Astrocyte (in vitro differentiated cells and primary cell): ENCODE measurements around the gene APPBP2. TPM values are rescaled to one million over a fixed set of nuclear protein-coding genes. Genes with fewer than 3 reads are reported as not detected.
"Not testable (repeated sequence)": the region's sequence is repeated elsewhere in the genome, so short reads cannot be mapped to it uniquely, and the experiment has no call there.

Experiments
- DNase-seq: peaks from one replicate; pipeline ENCODE4 v3.0.0-alpha.2; 2010; ENCODE audit warnings: low read depth
- FAIRE-seq: peaks from 2 replicates; lab custom pipeline; 2011; peaks lifted over from hg19 to GRCh38; lab: Jason Lieb, UNC
- H2AFZ ChIP-seq: 2 replicates; pipeline ENCODE4 v1.6.0; 2012; ENCODE audit warnings: low read depth, low read length, inconsistent platforms
- H3K27ac ChIP-seq: 2 replicates; pipeline ENCODE4 v1.5.1; 2011; ENCODE audit warnings: low read depth, low read length, inconsistent platforms
- H3K27me3 ChIP-seq: 2 replicates; pipeline ENCODE4 v1.6.0; 2011; ENCODE audit warnings: low read length, inconsistent platforms; ENCODE audit not compliant: insufficient read depth
- H3K36me3 ChIP-seq: 2 replicates; pipeline ENCODE4 v1.5.1; 2011; ENCODE audit warnings: low read length, inconsistent platforms; ENCODE audit not compliant: insufficient read depth
- H3K4me1 ChIP-seq: 2 replicates; pipeline ENCODE4 v1.5.1; 2011; ENCODE audit warnings: low read length, inconsistent platforms; ENCODE audit not compliant: insufficient read depth
- H3K4me2 ChIP-seq: 2 replicates; pipeline ENCODE4 v1.6.0; 2012; ENCODE audit warnings: low read length, inconsistent platforms
- H3K4me3 ChIP-seq: 2 replicates; pipeline ENCODE4 v1.5.1; 2011; ENCODE audit warnings: low read depth, mild to moderate bottlenecking, low read length, inconsistent platforms; ENCODE audit not compliant: insufficient read depth
- H3K79me2 ChIP-seq: 2 replicates; pipeline ENCODE4 v1.6.0; 2012; ENCODE audit warnings: mild to moderate bottlenecking, low read length, inconsistent platforms; ENCODE audit not compliant: insufficient read depth
- H3K9ac ChIP-seq: 2 replicates; pipeline ENCODE4 v1.6.0; 2012; ENCODE audit warnings: mild to moderate bottlenecking, low read length, inconsistent platforms
- H3K9me3 ChIP-seq: 2 replicates; pipeline ENCODE4 v1.5.1; 2012; ENCODE audit warnings: low read depth, mild to moderate bottlenecking, low read length, inconsistent platforms; ENCODE audit not compliant: insufficient read depth
- H4K20me1 ChIP-seq: 2 replicates; pipeline ENCODE4 v1.6.0; 2012; ENCODE audit warnings: low read length, inconsistent platforms; ENCODE audit not compliant: insufficient read depth
- H3K27ac Mint-ChIP-seq: one replicate; pipeline ENCODE4 v1.8.0; 2021; ENCODE audit warnings: mild to moderate bottlenecking, mixed read lengths; ENCODE audit not compliant: unreplicated experiment
- H3K27me3 Mint-ChIP-seq: one replicate; pipeline ENCODE4 v1.8.0; 2021; ENCODE audit warnings: low read depth, mixed read lengths; ENCODE audit not compliant: unreplicated experiment
- H3K36me3 Mint-ChIP-seq: one replicate; pipeline ENCODE4 v1.8.0; 2021; ENCODE audit warnings: low read depth, mixed read lengths; ENCODE audit not compliant: unreplicated experiment
- H3K4me1 Mint-ChIP-seq: one replicate; pipeline ENCODE4 v1.8.0; 2021; ENCODE audit warnings: low read depth, mixed read lengths; ENCODE audit not compliant: unreplicated experiment
- H3K4me3 Mint-ChIP-seq: one replicate; pipeline ENCODE4 v1.8.0; 2021; ENCODE audit warnings: mild to moderate bottlenecking, moderate library complexity, mixed read lengths; ENCODE audit not compliant: unreplicated experiment
- H3K9me3 Mint-ChIP-seq: one replicate; pipeline ENCODE4 v1.8.0; 2021; ENCODE audit warnings: mild to moderate bottlenecking, mixed read lengths; ENCODE audit not compliant: unreplicated experiment
- EZH2 ChIP-seq: IDR thresholded peaks from 2 replicates; pipeline ENCODE4 v1.6.1; 2012; ENCODE audit warnings: mild to moderate bottlenecking, low read length, inconsistent platforms; ENCODE audit not compliant: insufficient read depth
- total RNA-seq: library from RNA; stranded (reverse); gene quantifications from 2 replicates; pipeline ENCODE4 v1.2.1, GENCODE V29; 2021
- TF ChIP-seq, protein P1 (sequence below): IDR thresholded peaks from 2 replicates; pipeline ENCODE4 v1.5.1; 2011; ENCODE audit warnings: low read depth, mild to moderate bottlenecking, inconsistent platforms, low read length, moderate library complexity; ENCODE audit not compliant: insufficient read depth

Gene APPBP2
- total RNA-seq, 1 donor from 2014 or later: 53.3 TPM

DNA sequence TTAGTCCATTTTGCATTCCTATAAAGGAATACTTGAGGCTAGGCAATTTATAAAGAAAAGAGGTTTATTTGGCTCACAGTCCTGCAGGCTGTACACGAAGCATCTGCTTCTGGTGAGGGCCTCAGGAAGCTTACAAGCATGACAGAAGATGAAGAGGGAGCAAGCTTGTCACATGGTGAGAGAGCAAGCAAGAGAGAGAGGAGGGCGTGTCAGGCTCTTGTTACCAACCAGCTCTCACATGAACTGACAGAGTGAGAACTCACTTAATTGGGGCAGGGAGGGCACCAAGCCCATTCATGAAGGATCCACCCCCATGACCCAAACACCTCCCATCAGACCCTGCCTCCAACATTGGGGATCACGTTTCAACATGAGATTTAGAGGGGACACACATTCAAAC, 102.2 kb downstream of the APPBP2 start:
- FAIRE-seq (no peak), DNase-seq (no peak)
- no peaks in the 10 kb centered on the region for H3K9me3 ChIP-seq
- H3K4me2 ChIP-seq: no peak overlapping the region
- H3K27me3 Mint-ChIP-seq: peaks cover 16% of the 10 kb centered on the region
- peaks cover 2% of the 10 kb centered on the region for H3K27me3 ChIP-seq
- H2AFZ ChIP-seq: no peak overlapping the region
- H3K4me1 Mint-ChIP-seq: no peaks in the 10 kb centered on the region
- no peak overlapping the region for H3K4me3 ChIP-seq
- no peak overlapping the region for H3K27ac Mint-ChIP-seq
- H3K4me3 Mint-ChIP-seq: no peak overlapping the region
- H3K9ac ChIP-seq: no peak overlapping the region
- no peaks in the 10 kb centered on the region for H3K36me3 ChIP-seq
- peaks cover 2% of the 10 kb centered on the region for H3K36me3 Mint-ChIP-seq
- H4K20me1 ChIP-seq: no peaks in the 10 kb centered on the region
- no peak for TF ChIP-seq EZH2
- peaks cover 2% of the 10 kb centered on the region for H3K4me1 ChIP-seq
- H3K9me3 Mint-ChIP-seq: no peaks in the 10 kb centered on the region
- H3K79me2 ChIP-seq: no peaks in the 10 kb centered on the region
- H3K27ac ChIP-seq: no peak overlapping the region

DNA sequence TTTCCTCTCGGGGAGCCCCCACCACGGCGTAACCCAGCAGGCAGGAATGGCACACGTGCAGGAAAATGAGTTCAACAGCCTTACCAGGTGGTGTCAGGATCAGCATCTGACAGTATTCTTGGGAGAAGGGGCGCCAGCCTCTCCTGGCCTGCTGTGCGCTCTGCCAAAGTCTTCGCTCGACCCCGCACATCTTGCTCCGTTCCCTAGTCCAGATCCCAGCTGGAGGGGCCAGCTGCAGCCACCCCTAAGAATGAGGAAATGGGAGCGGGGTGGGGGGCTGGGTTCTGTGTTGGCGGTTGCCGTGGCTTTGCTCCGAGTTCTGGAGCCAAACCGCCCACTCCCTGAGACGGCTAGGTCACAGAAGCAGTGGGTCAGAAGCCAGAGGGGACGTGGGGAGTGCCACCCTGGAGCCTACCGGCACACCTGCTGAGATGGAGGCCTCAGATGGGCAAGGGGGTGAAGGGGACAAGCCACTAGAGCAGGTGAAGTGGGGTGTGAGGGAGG, 103.8 kb downstream of the APPBP2 start, which contains the start of gene CHCT1:
TSS of gene CHCT1 (plus strand) at position 328 of the 504 bp plus-strand sequence. CDS start at position 432, 104 bp downstream.
- Histone ChIP-seq H4K20me1 (no peaks in the 10 kb centered on the region), H3K9me3 (no peaks in the 10 kb centered on the region), H3K79me2 (no peaks in the 10 kb centered on the region), H3K4me1 (peaks cover 2% of the 10 kb centered on the region), H3K4me3 (peak within 1 kb of the TSS; percentile 58), H3K4me2 (peak within 1 kb of the TSS; percentile 93), H2AFZ (peak within 1 kb of the TSS; percentile 95), H3K27me3 (no peaks in the 10 kb centered on the region), H3K36me3 (no peaks in the 10 kb centered on the region), H3K27ac (no peak within 1 kb of the TSS), H3K9ac (peak within 1 kb of the TSS; percentile 79)
- Mint-ChIP-seq H3K4me1 (no peaks in the 10 kb centered on the region), H3K27me3 (peaks cover 9% of the 10 kb centered on the region), H3K36me3 (peaks cover 2% of the 10 kb centered on the region), H3K27ac (no peak within 1 kb of the TSS), H3K4me3 (peak within 1 kb of the TSS; percentile 73), H3K9me3 (no peaks in the 10 kb centered on the region)
- FAIRE-seq (no peak), DNase-seq (no peak)
- TF ChIP-seq, protein P1, sequence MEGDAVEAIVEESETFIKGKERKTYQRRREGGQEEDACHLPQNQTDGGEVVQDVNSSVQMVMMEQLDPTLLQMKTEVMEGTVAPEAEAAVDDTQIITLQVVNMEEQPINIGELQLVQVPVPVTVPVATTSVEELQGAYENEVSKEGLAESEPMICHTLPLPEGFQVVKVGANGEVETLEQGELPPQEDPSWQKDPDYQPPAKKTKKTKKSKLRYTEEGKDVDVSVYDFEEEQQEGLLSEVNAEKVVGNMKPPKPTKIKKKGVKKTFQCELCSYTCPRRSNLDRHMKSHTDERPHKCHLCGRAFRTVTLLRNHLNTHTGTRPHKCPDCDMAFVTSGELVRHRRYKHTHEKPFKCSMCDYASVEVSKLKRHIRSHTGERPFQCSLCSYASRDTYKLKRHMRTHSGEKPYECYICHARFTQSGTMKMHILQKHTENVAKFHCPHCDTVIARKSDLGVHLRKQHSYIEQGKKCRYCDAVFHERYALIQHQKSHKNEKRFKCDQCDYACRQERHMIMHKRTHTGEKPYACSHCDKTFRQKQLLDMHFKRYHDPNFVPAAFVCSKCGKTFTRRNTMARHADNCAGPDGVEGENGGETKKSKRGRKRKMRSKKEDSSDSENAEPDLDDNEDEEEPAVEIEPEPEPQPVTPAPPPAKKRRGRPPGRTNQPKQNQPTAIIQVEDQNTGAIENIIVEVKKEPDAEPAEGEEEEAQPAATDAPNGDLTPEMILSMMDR: no peak
- TF ChIP-seq EZH2: no peak

- Histone ChIP-seq H3K4me2 (peak overlapping the region; percentile 93), H3K4me1 (peaks cover 2% of the 10 kb centered on the region), H3K79me2 (no peaks in the 10 kb centered on the region), H4K20me1 (no peaks in the 10 kb centered on the region), H3K9me3 (no peaks in the 10 kb centered on the region), H3K4me3 (peak overlapping the region; percentile 58), H3K27me3 (no peaks in the 10 kb centered on the region), H3K27ac (no peak overlapping the region), H3K36me3 (no peaks in the 10 kb centered on the region), H2AFZ (peak overlapping the region; percentile 95), H3K9ac (peak overlapping the region; percentile 79)
- FAIRE-seq: no peak
- TF ChIP-seq EZH2: no peak
- TF ChIP-seq, protein P1: peak; percentile 68
- H3K36me3 Mint-ChIP-seq: peaks cover 2% of the 10 kb centered on the region
- no peaks in the 10 kb centered on the region for H3K4me1 Mint-ChIP-seq
- DNase-seq: peak; percentile 16
- H3K9me3 Mint-ChIP-seq: no peaks in the 10 kb centered on the region
- H3K27ac Mint-ChIP-seq: no peak overlapping the region
- peaks cover 9% of the 10 kb centered on the region for H3K27me3 Mint-ChIP-seq
- H3K4me3 Mint-ChIP-seq: peak overlapping the region; percentile 73
These were observed 104.5 kb downstream of the APPBP2 start for GRCh38 chr17:60421273-60422161.

DNA sequence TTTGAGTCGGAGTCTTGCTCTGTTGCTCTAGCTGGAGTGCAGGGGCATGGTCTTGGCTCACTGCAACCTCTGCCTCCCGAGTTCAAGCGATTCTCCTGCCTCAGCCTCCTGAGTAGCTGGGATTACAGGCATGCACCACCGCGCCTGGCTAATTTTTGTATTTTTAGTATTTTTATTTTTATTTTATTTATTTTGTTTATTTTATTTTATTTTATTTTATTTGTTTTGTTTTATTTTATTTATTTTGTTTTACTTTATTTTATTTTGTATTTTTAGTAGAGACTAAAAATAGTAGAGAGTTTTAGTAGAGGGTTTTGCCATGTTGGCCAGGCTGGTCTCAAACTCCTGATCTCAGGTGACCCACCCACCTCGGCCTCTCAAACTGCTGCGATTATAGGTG, 106.2 kb downstream of the APPBP2 start:
- not testable (repeated sequence) for FAIRE-seq, H4K20me1 ChIP-seq, H3K9ac ChIP-seq, H3K27ac Mint-ChIP-seq, H3K4me3 Mint-ChIP-seq, H3K9me3 ChIP-seq, H3K36me3 Mint-ChIP-seq, H2AFZ ChIP-seq, H3K79me2 ChIP-seq, H3K27me3 Mint-ChIP-seq, H3K4me1 ChIP-seq, H3K4me2 ChIP-seq, H3K36me3 ChIP-seq, H3K27ac ChIP-seq, H3K9me3 Mint-ChIP-seq, H3K27me3 ChIP-seq, H3K4me1 Mint-ChIP-seq, DNase-seq, H3K4me3 ChIP-seq
